ENCODE results near the gene CETN3.

Gene CETN3

DNA sequence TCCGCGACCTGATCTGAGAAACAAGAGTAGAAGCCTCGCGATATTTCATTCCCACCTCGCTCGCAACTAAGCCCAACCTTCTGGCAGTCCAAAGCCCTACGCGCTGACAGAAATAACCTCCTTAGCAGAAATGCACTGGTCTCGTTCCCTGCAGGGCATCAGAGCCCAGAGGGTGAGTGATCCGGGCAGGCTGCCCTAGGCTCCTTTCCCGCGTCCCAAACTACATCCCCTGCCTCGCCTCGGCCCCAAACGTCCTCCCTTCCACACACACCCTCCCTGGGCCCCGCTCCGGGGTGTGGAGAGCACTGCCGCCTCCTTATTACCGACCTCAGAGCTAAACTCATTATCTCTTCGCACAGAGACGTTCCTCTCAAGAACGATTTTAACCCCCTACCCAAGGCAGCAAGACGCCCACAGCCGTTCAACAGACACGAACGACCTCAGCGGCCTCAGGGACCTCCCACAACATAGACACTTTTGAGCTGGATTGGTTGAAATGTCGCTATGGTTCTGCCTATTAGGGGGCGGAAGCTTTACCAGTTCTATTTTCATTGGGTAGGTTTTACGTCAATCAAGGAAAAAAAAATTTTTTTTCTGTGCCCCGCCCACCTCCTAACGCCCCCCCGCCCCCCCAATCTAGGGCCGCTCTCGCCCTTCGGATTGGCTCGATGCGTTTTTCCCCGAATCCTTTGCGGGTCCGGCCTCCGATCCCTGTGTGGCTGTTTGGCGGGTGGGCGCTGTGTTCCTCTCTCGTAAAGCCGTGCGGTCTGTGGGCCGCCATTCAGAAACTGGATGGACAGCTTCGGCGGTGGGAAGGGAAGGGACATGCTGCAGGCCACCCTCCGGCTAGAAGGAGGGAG lies at the start of gene CETN3:
TSS of gene CETN3 (minus strand) at position 439 of the 860 bp plus-strand sequence. CDS start at position 344, 95 bp downstream.
- peak; percentile 96 to 98 (median 97) for DNase-seq

GRCh38 chr5:90446961-90447360 lies 37.4 kb upstream of the CETN3 start:
- DNase-seq = no peak

DNA sequence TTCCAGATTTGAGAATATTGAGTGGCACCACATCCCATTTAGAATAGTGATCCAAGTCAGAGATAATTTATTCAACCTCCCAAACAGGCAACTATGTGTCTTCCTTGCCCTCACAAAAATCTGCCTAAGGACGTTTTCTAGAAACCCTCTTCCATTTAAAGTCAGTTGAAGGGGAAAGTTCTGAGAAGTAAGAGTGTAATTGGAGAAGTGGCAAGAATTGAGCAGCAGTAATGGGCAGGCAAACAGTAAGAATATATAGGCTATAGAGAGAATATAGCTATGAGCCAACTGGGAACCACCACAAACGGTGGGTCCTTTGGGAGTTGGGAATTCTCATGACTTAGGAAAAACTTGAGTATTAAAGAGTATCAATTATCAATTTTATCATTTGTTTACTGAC lies 31.1 kb upstream of the CETN3 start:
- DNase-seq = no peak

GRCh38 chr5:90438100-90438499 lies 28.5 kb upstream of the CETN3 start:
- no peak for DNase-seq

GRCh38 chr5:90437663-90438062 lies 28.1 kb upstream of the CETN3 start:
- no peak for DNase-seq

DNA sequence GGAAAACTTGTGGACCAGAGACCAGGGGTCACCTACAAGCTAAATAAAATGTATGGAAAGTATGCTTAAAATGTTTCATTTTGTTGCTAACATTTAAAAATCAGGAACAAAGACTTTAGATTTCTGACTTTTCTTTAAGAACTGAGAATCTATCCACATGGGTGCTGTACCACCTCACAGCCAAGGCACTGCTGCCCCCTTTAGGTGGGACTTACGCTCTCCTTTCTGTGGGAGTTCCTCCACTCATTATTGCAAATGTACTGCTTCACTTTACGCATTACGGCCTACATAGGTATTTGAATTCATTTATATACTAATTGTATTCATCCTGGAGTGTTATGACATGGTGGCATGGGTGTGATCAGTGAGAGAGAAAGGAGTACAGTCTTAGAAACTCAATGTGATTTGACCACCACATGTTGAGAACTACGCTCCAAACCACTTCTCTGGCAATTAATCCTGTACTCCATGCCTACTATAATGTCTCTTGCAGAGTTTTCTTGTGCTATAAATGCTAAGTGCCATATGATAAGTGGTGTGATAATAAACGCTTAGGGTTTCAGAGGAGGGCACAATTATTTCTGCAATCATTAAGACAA lies 24.7 kb upstream of the CETN3 start:
- DNase-seq = peak; percentile 33 to 54 (median 44)

- no peak for DNase-seq
Observed at GRCh38 chr5:90424245-90424644, 14.7 kb upstream of the CETN3 start.

GRCh38 chr5:90421136-90421535 lies 11.6 kb upstream of the CETN3 start:
- DNase-seq = no peak

DNA sequence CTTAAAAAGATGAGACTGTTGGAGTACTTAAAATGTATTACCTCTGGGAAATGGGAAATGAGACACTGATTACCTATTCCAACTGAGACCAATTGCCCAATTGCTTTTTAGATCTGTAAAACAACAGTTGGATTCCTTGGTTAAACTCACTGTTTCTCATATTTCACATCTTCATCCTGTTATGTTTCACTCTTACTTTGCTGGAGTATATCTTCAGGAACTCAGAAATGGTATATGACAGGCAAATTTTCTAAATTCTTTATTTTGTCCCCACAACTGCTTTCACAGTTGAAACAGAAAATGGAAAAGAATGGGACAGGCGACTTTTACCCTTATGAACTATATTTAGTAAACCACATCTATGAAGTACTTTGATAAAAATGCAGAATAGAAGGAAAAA lies 8.7 kb upstream of the CETN3 start:
- no peak for DNase-seq

DNA sequence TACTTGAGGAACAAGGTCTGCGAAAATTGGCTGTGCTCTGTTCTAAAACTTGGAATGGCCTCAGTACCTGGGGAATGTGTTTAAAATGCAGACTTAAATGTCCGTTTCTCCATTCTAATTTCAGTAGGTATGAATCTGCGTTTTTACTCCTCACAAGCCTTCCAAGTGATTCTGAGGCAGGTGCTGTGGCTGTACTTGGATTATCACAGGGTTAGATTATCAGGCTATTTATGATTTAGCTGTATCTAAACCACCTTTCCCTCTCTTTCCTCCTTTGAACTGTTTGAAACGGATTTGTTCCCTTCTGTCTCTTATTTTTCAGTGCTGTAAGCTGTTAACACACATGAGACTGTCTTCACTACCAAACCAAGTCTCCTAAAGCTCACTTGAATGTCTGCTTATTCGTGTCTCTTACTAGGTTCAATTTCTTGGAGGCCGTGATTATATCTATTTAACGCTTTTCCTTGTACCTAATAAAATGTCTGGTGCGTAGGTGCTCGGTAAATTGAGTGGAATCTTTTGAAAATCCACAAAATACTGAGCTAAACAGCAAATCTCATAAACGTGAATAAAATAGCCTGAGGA lies 714 bp upstream of the CETN3 start:
- peak in 1 of 3 donors; percentile 10 for DNase-seq

GRCh38 chr5:90408571-90409317 lies 812 bp downstream of the CETN3 start:
- no peak for DNase-seq

DNA sequence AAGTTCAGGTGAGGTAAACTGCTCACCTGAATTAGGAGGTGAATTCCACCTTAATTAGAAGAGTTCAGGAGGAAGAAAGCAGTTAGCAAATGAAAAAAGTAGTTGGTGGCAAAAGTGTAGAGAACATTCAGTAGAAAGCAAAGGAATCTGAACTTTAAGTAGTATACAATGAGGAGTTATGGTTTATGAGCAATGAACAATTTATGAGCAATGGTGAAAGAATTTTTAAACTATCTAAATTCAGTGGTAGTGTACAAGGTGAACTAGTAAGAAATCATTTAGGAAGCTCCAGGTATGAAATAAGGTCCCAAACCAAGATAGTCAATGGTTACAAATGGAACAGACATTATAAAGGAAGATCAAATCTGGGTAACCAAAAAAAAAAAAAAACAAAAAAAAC lies 3.1 kb downstream of the CETN3 start:
- DNase-seq = no peak

DNA sequence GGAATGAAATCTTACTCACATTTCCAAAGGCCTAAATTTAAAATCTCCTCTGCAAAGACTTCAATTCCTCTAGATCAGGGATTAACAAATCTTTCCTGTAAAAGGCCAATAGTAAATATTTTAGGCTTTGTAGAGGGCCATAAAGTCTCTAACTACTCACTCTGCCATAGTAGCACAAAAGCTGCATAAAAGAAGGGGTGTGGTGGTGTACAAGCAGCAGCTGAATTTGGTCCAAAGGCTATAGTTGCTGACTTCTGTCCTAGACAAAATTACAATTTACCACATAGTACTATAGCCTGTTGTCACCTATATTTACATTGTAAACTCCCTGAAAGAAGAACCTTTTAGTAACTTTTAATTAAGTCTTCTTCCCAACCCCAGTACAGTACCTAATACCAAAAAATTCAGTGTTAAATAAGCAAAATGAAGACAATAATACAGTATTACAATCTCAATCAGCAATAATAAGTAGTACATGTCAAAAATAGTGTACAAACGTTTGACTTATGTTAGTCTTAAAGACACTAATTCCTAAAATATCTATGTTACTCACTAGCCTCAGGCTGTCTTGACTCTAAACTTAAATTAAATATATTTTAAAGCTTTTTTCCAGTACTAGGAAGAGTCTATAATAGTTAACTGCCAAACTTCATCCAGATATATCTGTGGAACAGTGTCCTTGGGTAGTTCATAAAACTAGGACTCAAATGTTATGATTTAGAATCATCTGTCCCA lies 6.9 kb downstream of the CETN3 start:
- no peak for DNase-seq

DNA sequence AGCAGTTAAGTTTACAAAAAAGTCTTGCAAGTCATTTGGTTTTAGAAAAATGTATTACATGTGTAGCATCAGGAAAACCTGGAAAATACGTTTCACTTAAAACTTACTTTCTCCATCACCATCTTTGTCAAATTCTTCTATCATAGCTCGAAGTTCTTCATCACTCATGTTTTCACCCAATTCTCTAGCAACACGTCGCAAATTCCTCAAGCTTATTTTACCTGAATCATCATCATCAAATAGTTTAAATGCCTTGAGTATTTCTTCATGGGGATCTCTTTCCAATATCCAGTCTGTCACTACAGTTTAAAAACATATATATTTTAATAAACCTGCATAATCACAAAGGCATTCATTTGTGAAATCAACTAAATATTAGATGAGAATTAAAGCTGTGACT lies 10.3 kb downstream of the CETN3 start:
- DNase-seq = no peak

DNA sequence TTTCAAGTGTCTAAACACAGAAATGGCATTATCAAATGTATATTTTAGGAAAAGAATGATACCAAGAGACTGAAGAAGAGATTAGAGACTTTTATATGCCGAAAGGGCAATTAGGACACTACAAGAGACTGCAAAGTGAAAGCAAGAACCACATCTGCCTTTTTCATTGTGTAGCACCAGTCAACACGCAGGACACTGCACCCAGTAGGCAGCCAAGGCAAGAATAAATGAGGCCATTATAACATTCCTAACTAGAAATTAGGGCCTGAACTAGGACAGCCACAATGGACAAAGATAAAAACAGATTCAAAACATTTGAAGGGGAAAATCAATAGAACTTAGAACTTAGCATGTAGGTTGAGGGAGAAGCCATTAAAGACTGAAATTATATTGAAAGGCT lies 10.8 kb downstream of the CETN3 start:
- no peak for DNase-seq

GRCh38 chr5:90395005-90395404 lies 14.6 kb downstream of the CETN3 start:
- no peak for DNase-seq

- DNase-seq = no peak
Observed at GRCh38 chr5:90390928-90391327, 18.6 kb downstream of the CETN3 start.

DNA sequence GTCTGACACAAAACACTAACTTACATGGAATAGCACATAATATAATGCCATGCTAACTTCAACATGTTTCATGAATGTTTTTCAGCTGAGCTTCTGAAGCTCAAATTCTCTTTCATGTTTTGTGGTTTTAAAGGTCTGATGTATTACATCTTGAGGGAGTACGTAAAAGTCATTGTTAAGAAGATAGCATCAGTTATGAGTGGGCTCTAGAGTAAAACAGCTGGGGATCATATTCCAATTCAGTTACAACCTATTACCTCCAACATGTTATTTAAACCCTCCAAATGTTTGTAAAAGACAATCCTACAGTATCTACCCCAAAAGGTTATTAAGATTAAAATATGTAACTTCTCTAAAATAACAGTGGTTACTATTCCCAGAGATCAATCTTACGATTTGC lies 19.2 kb downstream of the CETN3 start:
- no peak for DNase-seq

- no peak for DNase-seq
Observed at GRCh38 chr5:90387508-90387907, 22.0 kb downstream of the CETN3 start.

DNA sequence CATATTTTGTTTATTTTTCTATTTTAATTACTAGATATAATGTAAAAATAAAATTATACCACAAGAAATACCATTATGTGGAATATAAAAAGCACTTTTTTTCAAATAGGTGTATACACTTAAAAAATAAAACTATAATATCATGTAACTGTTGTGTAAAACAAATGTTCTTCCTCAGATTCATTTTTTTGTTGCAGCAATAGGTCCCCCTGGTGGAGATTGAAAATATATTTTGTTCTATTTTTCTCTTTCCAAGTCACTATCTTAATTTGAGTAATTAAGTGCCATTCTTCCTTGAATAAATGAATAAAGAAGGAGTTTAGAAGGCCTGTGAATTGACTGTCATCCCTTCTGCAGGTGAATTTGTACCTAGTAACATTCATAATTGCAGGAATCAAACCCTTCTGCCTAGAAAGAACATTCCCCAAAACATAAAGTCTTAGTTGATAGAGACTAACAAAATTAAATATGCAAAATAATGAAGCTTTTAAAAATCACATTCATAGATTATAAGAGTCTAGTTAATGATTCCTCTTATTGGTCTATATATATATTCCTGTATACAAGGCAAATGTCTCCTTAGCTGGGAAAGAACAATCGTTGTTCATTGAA lies 23.4 kb downstream of the CETN3 start:
- peak; percentile 13 to 44 (median 34) for DNase-seq

DNA sequence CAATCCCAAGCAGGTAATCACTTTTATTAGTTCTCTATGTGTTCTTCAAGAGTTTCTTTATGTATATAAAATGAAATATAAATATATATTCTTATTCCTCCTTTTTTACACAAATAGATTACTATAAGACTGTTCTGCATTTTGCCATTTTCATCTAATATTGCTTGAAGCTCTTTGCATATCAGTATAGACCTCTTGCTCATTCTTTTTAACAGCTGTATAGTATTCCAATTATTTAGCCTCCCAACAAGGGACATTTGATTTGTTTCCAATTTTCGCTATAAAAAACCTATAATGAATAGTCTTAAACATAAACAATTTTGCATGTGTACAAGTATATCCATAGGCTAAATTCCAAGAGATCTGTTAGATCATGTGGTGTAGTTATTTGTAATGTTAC lies 25.2 kb downstream of the CETN3 start:
- DNase-seq = no peak

GRCh38 chr5:90383903-90384302 lies 25.7 kb downstream of the CETN3 start:
- no peak for DNase-seq

All from suppressor macrophage treated with lipopolysaccharide for 1 hour (primary cell).